ENCODE results near the gene PADI4. TPM values are rescaled to one million over a fixed set of nuclear protein-coding genes. Genes with fewer than 3 reads are reported as not detected.

The PADI4 gene
- total RNA-seq, 1 donor: not detected

DNA sequence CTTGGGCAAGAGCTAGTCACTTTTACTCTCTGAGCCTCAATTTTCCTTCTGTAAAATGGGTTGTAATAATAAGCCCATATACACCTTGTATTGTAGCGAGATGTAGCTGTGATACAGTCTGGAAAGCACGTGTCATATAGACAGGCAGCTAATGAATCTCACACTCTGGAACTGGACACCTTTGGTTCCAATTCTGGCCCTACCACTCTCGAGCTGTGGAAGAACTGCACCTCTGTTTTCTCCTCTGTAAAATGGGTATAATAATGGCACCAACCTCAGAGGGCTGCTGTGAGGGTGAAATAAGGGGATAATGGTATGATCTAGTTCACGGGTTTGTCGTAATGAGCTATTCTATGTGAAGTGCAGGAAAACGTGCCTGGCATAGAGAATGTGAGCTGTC is 668 bp upstream of the PADI4 start:
- Histone ChIP-seq H3K9me3 (ENCODE audit: low read depth, low read length) (no peaks in the 10 kb centered on the region), H3K4me3 (ENCODE audit: insufficient read depth, low read length) (no peak overlapping the region), H3K4me2 (ENCODE audit: insufficient read depth, low read length) (no peak overlapping the region), H3K4me1 (ENCODE audit: insufficient read depth, low read length) (no peaks in the 10 kb centered on the region), H3K79me2 (ENCODE audit: insufficient read depth, low read length) (no peaks in the 10 kb centered on the region), H3K27ac (ENCODE audit: low read depth, low read length) (no peak overlapping the region), H2AFZ (ENCODE audit: low read length) (no peak overlapping the region), H3K27me3 (ENCODE audit: insufficient read depth, low read length) (peaks cover 34% of the 10 kb centered on the region), H3K36me3 (ENCODE audit: insufficient read depth, low read length) (no peaks in the 10 kb centered on the region), H4K20me1 (ENCODE audit: insufficient read depth, low read length) (no peaks in the 10 kb centered on the region)
- TF ChIP-seq, protein P1, sequence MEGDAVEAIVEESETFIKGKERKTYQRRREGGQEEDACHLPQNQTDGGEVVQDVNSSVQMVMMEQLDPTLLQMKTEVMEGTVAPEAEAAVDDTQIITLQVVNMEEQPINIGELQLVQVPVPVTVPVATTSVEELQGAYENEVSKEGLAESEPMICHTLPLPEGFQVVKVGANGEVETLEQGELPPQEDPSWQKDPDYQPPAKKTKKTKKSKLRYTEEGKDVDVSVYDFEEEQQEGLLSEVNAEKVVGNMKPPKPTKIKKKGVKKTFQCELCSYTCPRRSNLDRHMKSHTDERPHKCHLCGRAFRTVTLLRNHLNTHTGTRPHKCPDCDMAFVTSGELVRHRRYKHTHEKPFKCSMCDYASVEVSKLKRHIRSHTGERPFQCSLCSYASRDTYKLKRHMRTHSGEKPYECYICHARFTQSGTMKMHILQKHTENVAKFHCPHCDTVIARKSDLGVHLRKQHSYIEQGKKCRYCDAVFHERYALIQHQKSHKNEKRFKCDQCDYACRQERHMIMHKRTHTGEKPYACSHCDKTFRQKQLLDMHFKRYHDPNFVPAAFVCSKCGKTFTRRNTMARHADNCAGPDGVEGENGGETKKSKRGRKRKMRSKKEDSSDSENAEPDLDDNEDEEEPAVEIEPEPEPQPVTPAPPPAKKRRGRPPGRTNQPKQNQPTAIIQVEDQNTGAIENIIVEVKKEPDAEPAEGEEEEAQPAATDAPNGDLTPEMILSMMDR (IDR thresholded peaks at IDR 0.05; ENCODE audit: extremely low read depth, low read depth, low read length): no peak
- DNase-seq (ENCODE audit: insufficient read length, low spot score, missing footprints): peak; percentile 47

DNA sequence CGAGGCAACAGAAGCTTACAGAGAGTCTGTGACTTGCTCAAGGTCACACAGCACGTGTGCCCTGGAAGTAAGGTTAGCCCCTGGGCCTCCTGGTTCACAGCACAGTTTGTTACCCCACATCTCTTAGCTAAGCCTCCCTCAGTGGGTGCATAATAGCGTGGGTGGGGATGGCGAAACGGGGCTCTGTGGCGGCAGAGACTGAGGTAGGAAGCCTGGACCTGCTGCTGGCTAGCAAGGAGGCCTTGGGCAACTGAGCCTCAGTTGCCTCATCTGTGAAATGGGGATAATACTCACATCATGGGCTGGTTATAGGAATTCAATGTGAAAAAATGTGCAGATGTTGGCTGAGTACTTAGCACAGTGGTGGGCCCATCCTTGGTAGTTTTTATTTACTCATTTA is 596 bp downstream of the PADI4 start:
- no peak overlapping the region for H2AFZ ChIP-seq (ENCODE audit: low read length)
- no peaks in the 10 kb centered on the region for H3K79me2 ChIP-seq (ENCODE audit: insufficient read depth, low read length)
- no peak overlapping the region for H3K4me3 ChIP-seq (ENCODE audit: insufficient read depth, low read length)
- H3K4me1 ChIP-seq (ENCODE audit: insufficient read depth, low read length): no peaks in the 10 kb centered on the region
- no peaks in the 10 kb centered on the region for H3K9me3 ChIP-seq (ENCODE audit: low read depth, low read length)
- no peaks in the 10 kb centered on the region for H3K36me3 ChIP-seq (ENCODE audit: insufficient read depth, low read length)
- DNase-seq (ENCODE audit: insufficient read length, low spot score, missing footprints): peak; percentile 9
- H3K27me3 ChIP-seq (ENCODE audit: insufficient read depth, low read length): peaks cover 31% of the 10 kb centered on the region
- TF ChIP-seq, protein P1 (IDR thresholded peaks at IDR 0.05; ENCODE audit: extremely low read depth, low read depth, low read length): no peak
- no peak overlapping the region for H3K4me2 ChIP-seq (ENCODE audit: insufficient read depth, low read length)
- no peak overlapping the region for H3K27ac ChIP-seq (ENCODE audit: low read depth, low read length)
- no peaks in the 10 kb centered on the region for H4K20me1 ChIP-seq (ENCODE audit: insufficient read depth, low read length)

DNA sequence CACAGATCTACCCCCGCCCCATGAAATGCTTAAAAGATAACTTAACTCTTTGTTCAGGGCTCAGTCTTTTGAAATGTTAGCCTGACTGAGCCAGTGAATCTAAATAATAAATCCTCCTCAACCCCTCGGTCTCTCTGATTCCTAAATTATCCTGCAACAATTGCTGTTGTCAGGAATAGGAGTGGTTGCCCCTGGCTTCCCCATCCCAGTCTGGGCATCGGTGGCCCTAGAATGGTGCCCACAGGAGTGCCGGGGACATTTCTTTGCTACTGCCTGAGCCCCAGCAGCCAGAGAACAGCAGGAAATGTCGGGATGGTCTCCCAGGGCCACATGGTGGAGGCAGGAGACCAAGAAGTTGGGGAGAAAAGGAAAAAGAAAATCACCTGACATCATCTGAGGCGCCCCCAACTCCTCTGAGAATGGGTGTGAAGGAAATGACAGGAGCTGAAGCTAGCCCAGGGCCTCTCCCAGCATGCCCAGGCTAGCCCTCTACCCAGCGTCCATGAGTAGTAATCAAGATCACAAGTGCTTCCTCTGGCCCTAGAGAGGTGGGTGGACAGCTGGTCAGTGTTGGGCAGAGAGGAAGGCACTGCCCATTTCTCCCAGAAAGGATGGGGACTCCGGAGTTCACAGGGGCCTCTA is 1.6 kb downstream of the PADI4 start:
- Histone ChIP-seq H3K4me3 (ENCODE audit: insufficient read depth, low read length) (no peak overlapping the region), H3K4me2 (ENCODE audit: insufficient read depth, low read length) (no peak overlapping the region), H3K36me3 (ENCODE audit: insufficient read depth, low read length) (no peaks in the 10 kb centered on the region), H3K4me1 (ENCODE audit: insufficient read depth, low read length) (no peaks in the 10 kb centered on the region), H3K79me2 (ENCODE audit: insufficient read depth, low read length) (no peaks in the 10 kb centered on the region), H2AFZ (ENCODE audit: low read length) (no peak overlapping the region), H3K27me3 (ENCODE audit: insufficient read depth, low read length) (peaks cover 31% of the 10 kb centered on the region), H3K9me3 (ENCODE audit: low read depth, low read length) (no peaks in the 10 kb centered on the region), H3K27ac (ENCODE audit: low read depth, low read length) (no peak overlapping the region), H4K20me1 (ENCODE audit: insufficient read depth, low read length) (no peaks in the 10 kb centered on the region)
- peak; percentile 48 for DNase-seq (ENCODE audit: insufficient read length, low spot score, missing footprints)
- TF ChIP-seq, protein P1 (IDR thresholded peaks at IDR 0.05; ENCODE audit: extremely low read depth, low read depth, low read length): no peak

DNA sequence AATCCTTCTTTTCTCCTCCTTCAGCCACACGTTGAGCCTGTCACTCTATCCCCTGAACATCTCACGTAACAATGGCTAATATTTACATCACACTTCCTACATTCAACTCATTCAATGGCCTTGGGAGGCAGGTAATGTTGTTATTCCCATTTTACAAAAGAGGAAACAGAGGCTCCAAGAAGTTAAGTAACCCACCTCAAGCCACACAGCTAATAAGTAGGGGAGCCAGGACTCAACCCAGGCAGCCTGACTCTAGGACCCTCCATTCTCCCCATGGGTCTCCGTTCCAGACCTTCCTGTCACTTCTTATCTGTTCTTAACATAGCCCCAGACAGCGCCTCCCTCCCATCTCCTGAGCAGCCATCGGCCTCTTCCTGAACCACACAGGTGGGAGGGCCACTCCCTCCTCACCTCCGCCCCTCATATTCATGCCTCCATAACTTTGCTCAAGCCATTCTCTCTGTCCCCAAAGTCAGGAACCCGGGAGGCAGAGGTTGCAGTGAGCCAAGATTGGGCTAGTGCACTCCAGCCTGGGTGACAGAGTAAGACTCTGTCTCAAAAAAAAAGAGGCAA is 2.2 kb downstream of the PADI4 start:
- Histone ChIP-seq H3K27me3 (ENCODE audit: insufficient read depth, low read length) (peaks cover 33% of the 10 kb centered on the region), H3K4me2 (ENCODE audit: insufficient read depth, low read length) (no peak overlapping the region), H3K36me3 (ENCODE audit: insufficient read depth, low read length) (no peaks in the 10 kb centered on the region), H3K27ac (ENCODE audit: low read depth, low read length) (no peak overlapping the region), H4K20me1 (ENCODE audit: insufficient read depth, low read length) (no peaks in the 10 kb centered on the region), H2AFZ (ENCODE audit: low read length) (no peak overlapping the region), H3K4me1 (ENCODE audit: insufficient read depth, low read length) (no peaks in the 10 kb centered on the region), H3K79me2 (ENCODE audit: insufficient read depth, low read length) (no peaks in the 10 kb centered on the region), H3K9me3 (ENCODE audit: low read depth, low read length) (no peaks in the 10 kb centered on the region), H3K4me3 (ENCODE audit: insufficient read depth, low read length) (no peak overlapping the region)
- TF ChIP-seq, protein P1 (IDR thresholded peaks at IDR 0.05; ENCODE audit: extremely low read depth, low read depth, low read length): no peak
- DNase-seq (ENCODE audit: insufficient read length, low spot score, missing footprints): peak; percentile 15

Measured in osteoblast (primary cell).